GM12874 (cell line): Measurements from ENCODE around the gene NRAP.

Source experiments
- CTCF ChIP-seq: IDR thresholded peaks from 2 replicates; pipeline ENCODE4 v1.5.1; 2011; ENCODE audit warnings: low read depth, mild to moderate bottlenecking, control low read depth, low read length, moderate library complexity; ENCODE audit not compliant: insufficient read depth

Gene NRAP

GRCh38 chr10:113657544-113657943 is 6.3 kb downstream of the NRAP start:
- TF ChIP-seq CTCF: no peak

- no peak for TF ChIP-seq CTCF
These were observed 6.9 kb downstream of the NRAP start for GRCh38 chr10:113656896-113657295.

GRCh38 chr10:113651898-113652297 is 11.9 kb downstream of the NRAP start:
- no peak for TF ChIP-seq CTCF

GRCh38 chr10:113651021-113651420 is 12.8 kb downstream of the NRAP start:
- TF ChIP-seq CTCF: no peak

- TF ChIP-seq CTCF: no peak
These were observed 13.7 kb downstream of the NRAP start for GRCh38 chr10:113650172-113650571.

- TF ChIP-seq CTCF: no peak
These were observed 15.4 kb downstream of the NRAP start for GRCh38 chr10:113648478-113648877.

GRCh38 chr10:113647812-113648211 is 16.0 kb downstream of the NRAP start:
- no peak for TF ChIP-seq CTCF
